ENCODE measurements around the gene SKIC2.

The SKIC2 gene

GRCh38 chr6:31945507-31946369 is 13.2 kb upstream of the SKIC2 start, which contains the start of gene CFB:
TSS of gene CFB (plus strand) at chr6:31946095. CDS start at chr6:31946222, 127 bp downstream.
- no peak for DNase-seq

DNA sequence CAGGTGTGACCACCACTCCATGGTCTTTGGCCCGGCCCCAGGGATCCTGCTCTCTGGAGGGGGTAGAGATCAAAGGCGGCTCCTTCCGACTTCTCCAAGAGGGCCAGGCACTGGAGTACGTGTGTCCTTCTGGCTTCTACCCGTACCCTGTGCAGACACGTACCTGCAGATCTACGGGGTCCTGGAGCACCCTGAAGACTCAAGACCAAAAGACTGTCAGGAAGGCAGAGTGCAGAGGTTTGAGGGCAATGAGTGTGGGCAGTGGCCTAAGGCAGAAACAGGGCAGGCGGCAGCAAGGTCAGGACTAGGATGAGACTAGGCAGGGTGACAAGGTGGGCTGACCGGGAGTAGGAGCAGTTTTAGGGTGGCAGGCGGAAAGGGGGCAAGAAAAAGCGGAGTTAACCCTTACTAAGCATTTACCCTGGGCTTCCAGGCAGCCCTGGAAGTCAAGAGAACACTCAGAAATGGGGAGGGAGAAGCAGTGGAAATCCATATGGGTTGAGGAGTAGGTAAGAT is 12.5 kb upstream of the SKIC2 start:
- DNase-seq: no peak

DNA sequence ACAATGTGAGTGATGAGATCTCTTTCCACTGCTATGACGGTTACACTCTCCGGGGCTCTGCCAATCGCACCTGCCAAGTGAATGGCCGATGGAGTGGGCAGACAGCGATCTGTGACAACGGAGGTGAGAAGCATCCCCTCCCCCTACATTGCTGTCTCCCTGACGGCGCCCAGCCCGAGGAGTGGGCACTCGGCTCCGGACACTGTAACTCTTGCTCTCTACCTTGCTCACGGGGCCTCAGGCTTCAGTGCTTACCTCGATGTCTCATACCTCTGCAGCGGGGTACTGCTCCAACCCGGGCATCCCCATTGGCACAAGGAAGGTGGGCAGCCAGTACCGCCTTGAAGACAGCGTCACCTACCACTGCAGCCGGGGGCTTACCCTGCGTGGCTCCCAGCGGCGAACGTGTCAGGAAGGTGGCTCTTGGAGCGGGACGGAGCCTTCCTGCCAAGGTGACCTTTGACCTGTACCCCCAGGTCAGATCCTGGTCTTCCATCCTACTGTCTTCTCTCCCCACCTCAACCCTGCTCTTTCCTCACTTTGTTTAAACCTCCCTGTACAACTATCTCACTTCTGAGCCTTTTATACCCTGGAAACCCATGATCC is 11.8 kb upstream of the SKIC2 start:
- no peak for DNase-seq

DNA sequence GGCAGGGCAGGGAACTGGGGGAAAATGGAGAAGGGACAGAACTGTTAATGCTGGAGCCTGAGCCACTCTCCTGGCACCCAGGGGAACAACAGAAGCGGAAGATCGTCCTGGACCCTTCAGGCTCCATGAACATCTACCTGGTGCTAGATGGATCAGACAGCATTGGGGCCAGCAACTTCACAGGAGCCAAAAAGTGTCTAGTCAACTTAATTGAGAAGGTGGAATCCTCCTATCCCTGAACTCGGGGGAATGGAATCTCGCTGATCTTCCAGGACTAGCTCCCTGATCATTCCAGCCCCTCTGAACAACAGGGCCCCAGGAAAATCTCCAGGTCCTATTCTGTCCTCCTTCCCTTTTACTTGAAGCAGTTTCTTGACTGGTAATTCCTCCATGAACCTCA is 11.1 kb upstream of the SKIC2 start:
- DNase-seq: no peak

DNA sequence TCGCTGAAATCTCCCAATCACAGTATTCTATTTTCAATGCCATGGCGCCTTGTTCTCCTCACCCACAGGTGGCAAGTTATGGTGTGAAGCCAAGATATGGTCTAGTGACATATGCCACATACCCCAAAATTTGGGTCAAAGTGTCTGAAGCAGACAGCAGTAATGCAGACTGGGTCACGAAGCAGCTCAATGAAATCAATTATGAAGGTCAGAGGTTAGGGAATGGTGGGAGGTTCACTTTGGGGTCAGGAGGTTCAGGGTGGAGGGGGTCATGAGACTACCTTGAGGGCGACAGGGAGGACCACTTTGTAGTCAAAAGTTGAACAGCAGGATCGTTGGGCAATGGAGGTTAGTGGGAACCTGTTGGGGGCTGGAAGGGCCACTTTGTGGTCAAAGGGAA is 10.7 kb upstream of the SKIC2 start:
- DNase-seq: no peak

DNA sequence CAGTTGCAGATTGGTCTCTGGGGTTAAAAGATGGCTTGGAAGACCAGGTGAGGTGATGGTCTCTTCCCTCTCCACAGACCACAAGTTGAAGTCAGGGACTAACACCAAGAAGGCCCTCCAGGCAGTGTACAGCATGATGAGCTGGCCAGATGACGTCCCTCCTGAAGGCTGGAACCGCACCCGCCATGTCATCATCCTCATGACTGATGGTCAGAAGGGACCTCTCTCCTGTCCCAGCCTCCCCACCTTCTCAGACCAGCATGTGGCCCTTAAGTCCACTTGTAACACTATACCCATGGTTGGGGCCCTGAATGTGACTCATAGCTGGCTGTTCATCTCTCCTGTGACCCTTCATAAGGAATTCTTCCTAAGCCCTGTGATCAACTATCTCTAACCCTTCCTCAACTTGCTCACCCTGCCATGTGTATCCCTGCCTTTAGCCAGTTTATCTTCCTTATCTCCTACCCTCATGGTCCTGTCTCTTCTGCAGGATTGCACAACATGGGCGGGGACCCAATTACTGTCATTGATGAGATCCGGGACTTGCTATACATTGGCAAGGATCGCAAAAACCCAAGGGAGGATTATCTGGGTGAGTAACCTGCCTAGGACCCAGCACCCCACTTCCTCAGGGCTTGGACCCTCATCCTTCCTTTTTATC is 10.1 kb upstream of the SKIC2 start:
- no peak for DNase-seq

GRCh38 chr6:31949926-31950548 is 8.9 kb upstream of the SKIC2 start:
- DNase-seq: no peak

GRCh38 chr6:31952140-31952805 is 6.7 kb upstream of the SKIC2 start:
- DNase-seq: no peak

DNA sequence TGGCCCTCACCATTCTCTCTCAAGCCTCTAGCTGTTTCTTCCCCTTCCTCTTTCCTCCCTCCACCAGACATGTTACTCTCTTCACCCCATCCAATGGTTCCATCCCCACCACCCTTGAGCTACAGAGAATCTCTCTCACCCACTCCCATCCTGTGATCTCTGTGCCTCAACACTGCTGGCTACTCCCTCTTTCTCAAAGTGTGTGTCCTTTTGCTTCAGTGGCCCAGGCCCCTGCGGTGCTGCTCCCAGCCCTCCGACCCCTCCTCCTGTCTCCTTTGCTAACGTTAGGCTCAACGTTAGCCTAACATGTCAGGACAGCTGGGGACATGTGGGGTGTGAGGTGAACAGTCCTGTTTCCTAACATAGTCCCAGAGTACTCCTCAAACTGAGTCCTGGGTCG is 6.1 kb upstream of the SKIC2 start:
- DNase-seq: no peak

GRCh38 chr6:31954511-31954910 is 4.5 kb upstream of the SKIC2 start:
- no peak for DNase-seq

DNA sequence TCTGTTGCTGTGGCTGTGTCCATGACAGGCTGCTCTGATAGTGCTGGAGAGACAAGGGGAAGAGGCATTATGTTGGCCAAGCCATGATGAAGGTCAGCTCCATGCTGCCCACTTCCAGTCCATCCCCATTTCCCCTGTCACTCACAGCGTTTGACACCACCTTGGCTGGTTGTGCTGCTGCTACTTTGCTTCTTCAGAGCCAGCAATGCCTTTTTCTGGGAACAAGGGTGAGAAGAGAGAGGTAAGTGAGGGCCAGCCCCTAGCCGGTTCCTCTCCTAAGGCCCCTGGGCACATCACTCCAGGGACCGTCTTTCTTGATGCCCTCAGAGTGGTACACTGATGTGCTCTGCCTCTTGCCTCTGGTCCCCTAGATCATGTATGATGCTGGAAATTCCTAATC is 2.2 kb upstream of the SKIC2 start:
- no peak for DNase-seq

DNA sequence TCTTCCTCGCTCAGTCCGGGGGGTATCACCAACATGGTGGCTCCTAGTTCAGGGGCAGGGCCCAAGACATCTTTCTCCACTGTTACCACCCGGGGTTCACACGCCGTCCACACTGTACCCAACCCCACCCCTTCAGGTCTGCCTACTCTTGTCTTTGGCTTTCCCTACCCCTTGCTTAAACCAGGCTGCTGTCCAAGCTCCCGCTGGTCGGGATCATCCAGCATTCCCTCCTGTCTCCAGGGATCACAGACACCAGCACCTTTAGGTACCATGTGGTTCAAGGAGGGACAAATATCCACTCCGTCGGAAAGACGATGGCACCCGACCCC is 599 bp upstream of the SKIC2 start:
- no peak for DNase-seq

DNA sequence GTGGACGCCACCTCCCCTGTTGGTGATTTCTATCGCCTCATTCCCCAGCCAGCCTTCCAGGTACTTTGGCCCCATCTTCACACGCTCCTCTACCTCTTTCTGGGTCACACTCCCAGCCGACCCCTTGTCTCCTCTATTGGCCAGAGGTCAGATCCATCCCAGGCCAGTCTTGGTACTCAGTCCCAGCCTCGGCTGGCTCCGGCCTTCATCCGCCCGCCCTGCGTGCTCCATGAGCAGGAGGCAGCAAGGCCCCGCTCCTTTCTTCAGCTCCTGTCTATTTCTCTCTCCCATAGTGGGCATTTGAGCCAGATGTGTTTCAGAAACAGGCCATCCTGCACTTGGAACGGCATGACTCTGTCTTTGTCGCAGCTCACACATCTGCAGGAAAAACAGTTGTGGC is 2.6 kb downstream of the SKIC2 start:
- no peak for DNase-seq

DNA sequence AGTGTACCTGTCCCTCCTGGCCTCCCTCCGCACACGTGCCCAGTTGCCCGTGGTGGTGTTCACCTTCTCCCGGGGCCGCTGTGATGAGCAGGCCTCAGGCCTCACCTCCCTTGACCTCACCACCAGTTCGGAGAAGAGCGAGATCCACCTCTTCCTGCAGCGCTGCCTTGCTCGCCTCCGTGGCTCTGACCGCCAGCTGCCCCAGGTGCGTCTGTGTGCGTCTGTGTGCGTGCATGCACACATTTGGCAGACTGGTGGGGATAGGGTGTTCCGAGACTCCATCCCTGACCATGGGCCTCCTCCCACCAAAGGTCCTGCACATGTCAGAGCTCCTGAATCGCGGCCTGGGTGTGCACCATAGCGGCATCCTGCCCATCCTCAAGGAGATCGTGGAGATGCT is 4.9 kb downstream of the SKIC2 start:
- DNase-seq: no peak

DNA sequence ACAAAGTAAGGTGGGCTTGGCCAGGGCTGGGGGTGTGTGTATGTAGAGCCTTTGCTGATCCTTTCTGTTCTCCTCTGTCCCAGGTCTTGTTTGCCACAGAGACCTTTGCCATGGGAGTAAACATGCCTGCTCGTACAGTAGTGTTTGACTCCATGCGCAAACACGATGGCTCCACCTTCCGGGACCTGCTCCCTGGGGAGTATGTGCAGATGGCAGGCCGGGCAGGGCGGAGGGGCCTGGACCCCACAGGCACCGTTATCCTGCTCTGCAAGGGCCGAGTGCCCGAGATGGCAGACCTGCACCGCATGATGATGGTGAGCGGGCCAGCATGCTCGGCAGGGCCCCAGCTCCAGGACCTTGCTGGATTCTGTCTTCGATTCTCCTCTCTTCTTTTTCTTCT is 6.7 kb downstream of the SKIC2 start:
- DNase-seq: no peak

DNA sequence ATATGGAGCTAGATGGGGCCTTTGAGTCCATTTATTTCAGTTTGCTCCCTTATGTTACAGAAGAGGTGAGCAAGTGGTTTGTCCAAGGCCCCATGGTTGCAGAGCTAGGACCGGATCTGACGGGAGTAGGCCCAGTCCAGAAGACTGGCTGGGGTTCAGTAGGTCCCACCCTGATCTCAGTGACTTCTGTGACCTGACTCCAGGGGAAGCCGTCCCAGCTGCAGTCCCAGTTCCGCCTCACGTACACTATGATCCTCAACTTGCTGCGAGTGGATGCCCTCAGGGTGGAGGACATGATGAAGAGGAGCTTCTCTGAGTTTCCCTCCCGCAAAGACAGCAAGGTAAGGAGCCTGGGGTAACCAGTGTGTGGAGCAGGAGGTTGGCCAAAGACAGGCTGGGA is 7.5 kb downstream of the SKIC2 start:
- no peak for DNase-seq

GRCh38 chr6:31966997-31967925 is 8.3 kb downstream of the SKIC2 start:
- DNase-seq: no peak

DNA sequence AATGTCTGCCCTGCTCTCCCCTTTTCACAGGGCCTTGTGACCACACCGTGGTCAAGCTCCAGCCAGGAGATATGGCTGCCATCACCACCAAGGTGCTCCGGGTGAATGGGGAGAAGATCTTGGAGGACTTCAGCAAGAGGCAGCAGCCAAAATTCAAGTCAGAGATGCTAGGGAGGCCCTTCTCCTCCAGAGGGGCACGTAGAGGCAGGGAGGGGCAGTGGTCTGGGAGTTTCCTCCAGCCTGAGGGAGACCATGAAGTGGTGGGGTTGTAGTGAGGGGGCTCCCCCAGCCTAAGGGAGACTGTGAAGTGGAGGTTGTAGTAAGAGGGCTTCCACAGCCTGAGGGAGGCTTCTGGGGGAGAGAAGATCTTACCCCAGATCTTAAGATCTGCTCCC is 8.9 kb downstream of the SKIC2 start:
- no peak for DNase-seq

GRCh38 chr6:31968326-31968725 is 9.4 kb downstream of the SKIC2 start:
- DNase-seq: no peak

- no peak for DNase-seq
Measured at GRCh38 chr6:31968791-31969711, 10.1 kb downstream of the SKIC2 start.

All from effector CD4-positive, alpha-beta T cell (primary cell).